Measurements from ENCODE around the gene NT5C3B.

NT5C3B gene

GRCh38 chr17:41796121-41796895 lies 39.7 kb downstream of the NT5C3B start:
- H3K4me1 ChIP-seq (ENCODE audit: insufficient read depth, low read length, poor library complexity, severe bottlenecking): peaks cover 16% of the 10 kb centered on the region
- no peaks in the 10 kb centered on the region for H4K20me1 ChIP-seq (ENCODE audit: insufficient read depth, low read length, poor library complexity, severe bottlenecking)
- H3K36me3 ChIP-seq (ENCODE audit: insufficient read depth, low read length): no peaks in the 10 kb centered on the region
- no peaks in the 10 kb centered on the region for H3K9me2 ChIP-seq (replicated peaks; ENCODE audit: low read depth, low read length)
- H3K4me2 ChIP-seq (ENCODE audit: low read depth, low read length, poor library complexity, severe bottlenecking): no peak overlapping the region
- H3K4me3 ChIP-seq (ENCODE audit: low read length, poor library complexity, severe bottlenecking): no peak overlapping the region
- no peak overlapping the region for H2AFZ ChIP-seq (ENCODE audit: low read length)
- H3K27me3 ChIP-seq (ENCODE audit: insufficient read depth, low read length, poor library complexity, severe bottlenecking): no peaks in the 10 kb centered on the region
- TF ChIP-seq CTCF (conservative IDR thresholded peaks at IDR 0.05; ENCODE audit: low read length) (no peak), EZH2phosphoT487 (IDR thresholded peaks at IDR 0.05; ENCODE audit: borderline replicate concordance) (no peak)
- no peaks in the 10 kb centered on the region for H3F3A ChIP-seq (ENCODE audit: low read depth)
- no peaks in the 10 kb centered on the region for H3K9me3 ChIP-seq (ENCODE audit: insufficient read depth, low read depth, low read length)
- H3K79me2 ChIP-seq (ENCODE audit: insufficient read depth, low read length): no peaks in the 10 kb centered on the region
- H3K9ac ChIP-seq (ENCODE audit: low read depth, low read length, poor library complexity, severe bottlenecking): no peak overlapping the region

- Histone ChIP-seq H3K9ac (ENCODE audit: low read depth, low read length, poor library complexity, severe bottlenecking) (no peak overlapping the region), H3K27me3 (ENCODE audit: insufficient read depth, low read length, poor library complexity, severe bottlenecking) (no peaks in the 10 kb centered on the region), H3K36me3 (ENCODE audit: insufficient read depth, low read length) (no peaks in the 10 kb centered on the region), H3K9me3 (ENCODE audit: insufficient read depth, low read depth, low read length) (no peaks in the 10 kb centered on the region), H3K9me2 (replicated peaks; ENCODE audit: low read depth, low read length) (no peaks in the 10 kb centered on the region), H3K4me1 (ENCODE audit: insufficient read depth, low read length, poor library complexity, severe bottlenecking) (peaks cover 12% of the 10 kb centered on the region), H3F3A (ENCODE audit: low read depth) (no peaks in the 10 kb centered on the region), H3K4me3 (ENCODE audit: low read length, poor library complexity, severe bottlenecking) (no peak overlapping the region), H2AFZ (ENCODE audit: low read length) (no peak overlapping the region), H3K4me2 (ENCODE audit: low read depth, low read length, poor library complexity, severe bottlenecking) (no peak overlapping the region), H3K79me2 (ENCODE audit: insufficient read depth, low read length) (no peaks in the 10 kb centered on the region), H4K20me1 (ENCODE audit: insufficient read depth, low read length, poor library complexity, severe bottlenecking) (no peaks in the 10 kb centered on the region)
- no peak for TF ChIP-seq CTCF (conservative IDR thresholded peaks at IDR 0.05; ENCODE audit: low read length)
- no peak for TF ChIP-seq EZH2phosphoT487 (IDR thresholded peaks at IDR 0.05; ENCODE audit: borderline replicate concordance)
Measured at GRCh38 chr17:41794540-41794975, 41.5 kb downstream of the NT5C3B start.

- no peaks in the 10 kb centered on the region for H3K9me3 ChIP-seq (ENCODE audit: insufficient read depth, low read depth, low read length)
- H3K79me2 ChIP-seq (ENCODE audit: insufficient read depth, low read length): no peaks in the 10 kb centered on the region
- H3K36me3 ChIP-seq (ENCODE audit: insufficient read depth, low read length): no peaks in the 10 kb centered on the region
- H2AFZ ChIP-seq (ENCODE audit: low read length): no peak overlapping the region
- H3K4me1 ChIP-seq (ENCODE audit: insufficient read depth, low read length, poor library complexity, severe bottlenecking): peaks cover 18% of the 10 kb centered on the region
- no peak overlapping the region for H3K4me2 ChIP-seq (ENCODE audit: low read depth, low read length, poor library complexity, severe bottlenecking)
- no peaks in the 10 kb centered on the region for H3K27me3 ChIP-seq (ENCODE audit: insufficient read depth, low read length, poor library complexity, severe bottlenecking)
- no peaks in the 10 kb centered on the region for H3F3A ChIP-seq (ENCODE audit: low read depth)
- no peak overlapping the region for H3K4me3 ChIP-seq (ENCODE audit: low read length, poor library complexity, severe bottlenecking)
- H3K9me2 ChIP-seq (replicated peaks; ENCODE audit: low read depth, low read length): no peaks in the 10 kb centered on the region
- H3K9ac ChIP-seq (ENCODE audit: low read depth, low read length, poor library complexity, severe bottlenecking): no peak overlapping the region
- no peaks in the 10 kb centered on the region for H4K20me1 ChIP-seq (ENCODE audit: insufficient read depth, low read length, poor library complexity, severe bottlenecking)
- TF ChIP-seq EZH2phosphoT487 (IDR thresholded peaks at IDR 0.05; ENCODE audit: borderline replicate concordance): no peak
- no peak for TF ChIP-seq CTCF (conservative IDR thresholded peaks at IDR 0.05; ENCODE audit: low read length)
Measured at GRCh38 chr17:41793784-41794539, 42.1 kb downstream of the NT5C3B start.
